IMR-90 (cell line): Measurements from ENCODE around the gene LRRC75B. TPM values are rescaled to one million over a fixed set of nuclear protein-coding genes. Genes with fewer than 3 reads are reported as not detected.
"Not testable (repeated sequence)": the region's sequence is repeated elsewhere in the genome, so short reads cannot be mapped to it uniquely, and the experiment has no call there.

ENCODE experiments used
- ATAC-seq: fragments of 200-7000 bp; cut with Tn5 transposase; 2 replicates; pipeline ENCODE4 v1.9.1; 2020; ENCODE audit warnings: low read depth, mild to moderate bottlenecking, moderate library complexity
- BruUV-seq: library from RNA; stranded (reverse); fragments of 400-500 nt; replicated peaks from 2 replicates; lab custom pipeline; 2021; lab: Mats Ljungman, UMichigan
- CTCF ChIA-PET: fragments of 300-600 bp; formaldehyde crosslinking; extraction: SDS; loops from one replicate; lab custom pipeline; 2021; ENCODE audit warnings: antibody characterized with exemption; lab: Yijun Ruan, JAX
- POLR2A ChIA-PET: fragments of 300-600 bp; sonication (Branson Sonifier 250); formaldehyde crosslinking; loops from one replicate; lab custom pipeline; 2022; ENCODE audit warnings: antibody characterized with exemption; ENCODE audit not compliant: unreplicated experiment; lab: Charles Lee
- DNase-seq: peaks from one replicate; pipeline ENCODE4 v3.0.0; 2013
- H2AFZ ChIP-seq: replicated peaks from 2 replicates; pipeline ENCODE3; 2013; ENCODE audit warnings: low read length, mild to moderate bottlenecking; ENCODE audit not compliant: poor library complexity
- H2AK5ac ChIP-seq: 2 replicates; pipeline ENCODE4 v1.6.1; 2013; ENCODE audit warnings: low read depth, low read length, inconsistent platforms
- H2AK9ac ChIP-seq: replicated peaks from 2 replicates; pipeline ENCODE3; 2013; ENCODE audit warnings: mild to moderate bottlenecking, low read depth, low read length, moderate library complexity; ENCODE audit not compliant: poor library complexity
- H2BK120ac ChIP-seq: 2 replicates; pipeline ENCODE4 v1.6.1; 2013; ENCODE audit warnings: low read depth, low read length, inconsistent platforms
- H2BK15ac ChIP-seq: 3 replicates; pipeline ENCODE4 v1.6.1; 2013; ENCODE audit warnings: low read depth, low read length, inconsistent platforms
- H2BK20ac ChIP-seq: 2 replicates; pipeline ENCODE4 v1.6.1; 2013; ENCODE audit warnings: low read depth, mild to moderate bottlenecking, inconsistent platforms, low read length, moderate library complexity
- H2BK5ac ChIP-seq: 2 replicates; pipeline ENCODE4 v1.6.1; 2013; ENCODE audit warnings: mild to moderate bottlenecking, low read depth, low read length, inconsistent platforms; ENCODE audit not compliant: poor library complexity, severe bottlenecking
- H3K14ac ChIP-seq: replicated peaks from 2 replicates; pipeline ENCODE4 v1.6.1; 2013; ENCODE audit warnings: low read depth, low read length, inconsistent platforms
- H3K18ac ChIP-seq: 2 replicates; pipeline ENCODE4 v1.6.1; 2013; ENCODE audit warnings: low read depth, low read length, control low read depth
- H3K23ac ChIP-seq: 2 replicates; pipeline ENCODE4 v1.6.1; 2013; ENCODE audit warnings: low read depth, low read length, inconsistent platforms
- H3K27ac ChIP-seq: 2 replicates; pipeline ENCODE4 v1.5.1; 2013; ENCODE audit warnings: mild to moderate bottlenecking, control low read depth, low read length; ENCODE audit not compliant: insufficient read depth
- H3K27me3 ChIP-seq: 2 replicates; pipeline ENCODE4 v1.6.1; 2013; ENCODE audit warnings: low read length; ENCODE audit not compliant: control insufficient read depth, insufficient read depth
- H3K36me3 ChIP-seq: 2 replicates; pipeline ENCODE4 v1.6.1; 2013; ENCODE audit warnings: low read length, mixed read lengths; ENCODE audit not compliant: control insufficient read depth, insufficient read depth
- H3K4ac ChIP-seq: 2 replicates; pipeline ENCODE4 v1.6.1; 2013; ENCODE audit warnings: low read depth, low read length, inconsistent platforms
- H3K4me1 ChIP-seq: 2 replicates; pipeline ENCODE4 v1.6.1; 2013; ENCODE audit warnings: low read length, mixed read lengths; ENCODE audit not compliant: control insufficient read depth, insufficient read depth
- H3K4me2 ChIP-seq: 2 replicates; pipeline ENCODE4 v1.6.1; 2013; ENCODE audit warnings: low read depth, mild to moderate bottlenecking, control low read depth, low read length, moderate library complexity
- H3K4me3 ChIP-seq: 2 replicates; pipeline ENCODE4 v1.5.1; 2013; ENCODE audit warnings: low read depth, mild to moderate bottlenecking, control low read depth, low read length, moderate library complexity; ENCODE audit not compliant: insufficient read depth
- H3K56ac ChIP-seq: 2 replicates; pipeline ENCODE4 v1.6.1; 2013; ENCODE audit warnings: low read length, inconsistent platforms; ENCODE audit not compliant: insufficient read depth; ENCODE audit errors: extremely low read depth
- H3K79me1 ChIP-seq, 2 experiments: 2 replicates each; pipeline ENCODE4 v1.6.1; 2013; ENCODE audit warnings: low read length in 2 of 2, inconsistent platforms in 1 of 2, low read depth in 1 of 2
- H3K9ac ChIP-seq: 2 replicates; pipeline ENCODE4 v1.6.1; 2013; ENCODE audit warnings: low read depth, low read length, control low read depth
- H3K9me1 ChIP-seq: 2 replicates; pipeline ENCODE4 v1.6.1; 2013; ENCODE audit warnings: low read length, inconsistent platforms; ENCODE audit not compliant: insufficient read depth
- H3K9me3 ChIP-seq: 2 replicates; pipeline ENCODE4 v1.6.1; 2013; ENCODE audit warnings: low read length; ENCODE audit not compliant: control insufficient read depth, insufficient read depth
- H4K20me1 ChIP-seq: 2 replicates; pipeline ENCODE4 v1.6.1; 2013; ENCODE audit warnings: low read length, inconsistent platforms; ENCODE audit not compliant: insufficient read depth
- H4K5ac ChIP-seq: 2 replicates; pipeline ENCODE4 v1.6.1; 2013; ENCODE audit warnings: mild to moderate bottlenecking, low read depth, low read length, control low read depth
- H4K8ac ChIP-seq, 2 experiments: 2 replicates each; pipeline ENCODE4 v1.6.1; 2013; ENCODE audit warnings: low read depth in 2 of 2, low read length in 2 of 2, control low read depth in 1 of 2, inconsistent platforms in 1 of 2
- H4K91ac ChIP-seq: 2 replicates; pipeline ENCODE4 v1.6.1; 2013; ENCODE audit warnings: low read depth, low read length, inconsistent platforms; ENCODE audit not compliant: insufficient read depth
- WGBS, 2 experiments: methylation state at CpG; one replicate each; pipeline versions ENCODE4 v1.1.5 to v1.1.7; 2013; ENCODE audit warnings: missing lambda C conversion rate in 2 of 2; ENCODE audit not compliant: insufficient read length in 1 of 2; ENCODE audit errors: extremely low coverage in 2 of 2; 5-methylcytosine and 5-hydroxymethylcytosine counted together
- dilution Hi-C: fragments of 300-500 bp; cut with HindIII; formaldehyde crosslinking; loops from one replicate; pipeline ENCODE4 v1.14.3; 2018; ENCODE audit warnings: low sequenced_read_pairs; ENCODE audit not compliant: unreplicated experiment
- in situ Hi-C: fragments of 300-500 bp; cut with MboI; formaldehyde crosslinking; loops from 3 replicates; pipeline ENCODE4 v1.14.3; 2019; ENCODE audit warnings: low sequenced_read_pairs, inconsistent platforms, mixed read lengths
- intact Hi-C: fragments of 100-400 bp; cut with micrococcal nuclease; formaldehyde crosslinking; loops from 2 replicates; pipeline ENCODE4 v1.10.0; 2022
- polyA plus RNA-seq, 3 experiments: library from polyadenylated mRNA; depleted of rRNA; stranded (reverse); fragments of >200 nt; gene quantifications; 2 replicates each; pipeline ENCODE4 v1.2.3, GENCODE V29; 2012; ENCODE audit warnings: low replicate concordance in 1 of 3
- total RNA-seq: library from RNA; depleted of rRNA; stranded (reverse); fragments of >200 nt; gene quantifications from 2 replicates; pipeline ENCODE4 v1.2.3, GENCODE V29; 2012

LRRC75B gene
- total and polyA plus RNA-seq, 2 of the 4 experiments (the other 2 are of a cell fraction), result 1.6 to 10.7 TPM

DNA sequence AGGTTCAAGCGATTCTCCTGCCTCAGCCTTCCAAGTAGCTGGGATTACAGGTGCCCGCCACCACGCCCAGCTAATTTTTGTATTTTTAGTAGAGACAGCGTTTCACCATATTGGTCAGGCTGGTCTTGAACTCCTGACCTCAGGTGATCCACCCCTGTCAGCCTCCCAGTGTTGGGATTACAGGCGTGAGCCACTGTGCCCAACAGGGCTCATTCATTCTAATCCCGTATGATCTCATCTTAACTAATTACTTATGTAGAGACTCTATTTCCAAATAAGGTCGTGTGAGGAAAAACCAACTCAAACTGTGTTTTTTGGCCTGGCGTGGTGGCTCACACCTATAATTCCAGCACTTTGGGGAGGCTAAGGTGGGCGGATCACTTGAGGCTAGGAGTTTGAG lies 4.2 kb upstream of the LRRC75B start:
- H2BK15ac ChIP-seq, H2BK20ac ChIP-seq, BruUV-seq, H3K27ac ChIP-seq, DNase-seq, H3K9me1 ChIP-seq, H3K4ac ChIP-seq, H3K9me3 ChIP-seq, H3K14ac ChIP-seq, H2AK5ac ChIP-seq, H3K9ac ChIP-seq, H3K36me3 ChIP-seq, H4K91ac ChIP-seq, H3K4me2 ChIP-seq, intact Hi-C loops, H3K4me1 ChIP-seq, ATAC-seq, H3K56ac ChIP-seq, H3K27me3 ChIP-seq, H3K18ac ChIP-seq, H3K23ac ChIP-seq, in situ Hi-C loops, H4K8ac ChIP-seq, H2BK5ac ChIP-seq, H2AK9ac ChIP-seq, H3K4me3 ChIP-seq, H4K5ac ChIP-seq, H3K79me1 ChIP-seq, H2AFZ ChIP-seq, dilution Hi-C loops, POLR2A ChIA-PET, H4K20me1 ChIP-seq, H2BK120ac ChIP-seq: not testable (repeated sequence)
- 100% methylated on average over 2 of the region's 9 CpGs; no CpG with 5 or more reads in 1 of the 2 experiments for WGBS, 2 experiments
- CTCF ChIA-PET, result interaction anchor here (0.7 kb wide), 1 partner anchor 26 kb away, joined by 3 read pairs; no protein-coding TSS in a partner anchor
